ENCODE results near the gene NCSTN. TPM values are rescaled to one million over a fixed set of nuclear protein-coding genes. Genes with fewer than 3 reads are reported as not detected.
"Not testable (repeated sequence)": the region's sequence is repeated elsewhere in the genome, so short reads cannot be mapped to it uniquely, and the experiment has no call there.

Gene NCSTN
- total and polyA plus RNA-seq, 2 of the 13 experiments (the other 11 are each of a cell fraction or from before 2014, with no cell fraction given), result 44.2 to 247 TPM

- H3K4me1 ChIP-seq (ENCODE audit: insufficient read depth, low read length); H2AFZ ChIP-seq (ENCODE audit: low read length); H3K4me3 ChIP-seq (replicated peaks in 1 of 3; ENCODE audit: insufficient read depth in 1 of 3, low read depth in 2 of 3, low read length in 3 of 3); ATAC-seq; H3K36me3 ChIP-seq (replicated peaks in 1 of 2; ENCODE audit: control insufficient read depth in 1 of 2, insufficient read depth in 2 of 2, low read length in 2 of 2); BruUV-seq (replicated peaks); H3K27ac ChIP-seq (ENCODE audit: extremely low read length, insufficient read depth, low read length); CTCF ChIA-PET (ENCODE audit: low intra/inter-chr PET ratio, low total read pairs); in situ Hi-C loops (cut with HindIII; ENCODE audit: extremely low pct_ligation_motif_present, low pct_unique_long_range_greater_than_20kb); H3K9ac ChIP-seq (ENCODE audit: insufficient read depth, low read depth, low read length); H3K9me3 ChIP-seq (ENCODE audit: low read length); intact Hi-C loops (cut with micrococcal nuclease; ENCODE audit: unreplicated experiment); H3K4me2 ChIP-seq (ENCODE audit: low read depth, low read length); DNase-seq (ENCODE audit: low spot score); H3K79me2 ChIP-seq (ENCODE audit: insufficient read depth, low read length); POLR2A ChIA-PET; H3K27me3 ChIP-seq (ENCODE audit: control insufficient read depth in 1 of 2, insufficient read depth in 2 of 2, low read length in 2 of 2); FAIRE-seq; H4K20me1 ChIP-seq (ENCODE audit: insufficient read depth, low read length): not testable (repeated sequence)
- 38% methylated on average over 2 of the region's 2 CpGs for WGBS (ENCODE audit: low lambda C conversion rate)
These were observed 41.6 kb downstream of the NCSTN start for GRCh38 chr1:160384812-160385211.

GRCh38 chr1:160388406-160388805 lies 45.2 kb downstream of the NCSTN start:
- CTCF ChIA-PET (ENCODE audit: low intra/inter-chr PET ratio, low total read pairs); BruUV-seq (replicated peaks): not testable (repeated sequence)

GRCh38 chr1:160394673-160395072 lies 51.5 kb downstream of the NCSTN start:
- FAIRE-seq, result no peak
- H2AFZ ChIP-seq (ENCODE audit: low read length), result no peak overlapping the region
- peaks cover 0 to 19% of the 10 kb centered on the region in 2 experiments; a peak in 3 of 5 replicates for H3K27me3 ChIP-seq (ENCODE audit: control insufficient read depth in 1 of 2, insufficient read depth in 2 of 2, low read length in 2 of 2)
- H3K9me3 ChIP-seq (ENCODE audit: low read length), result no peaks in the 10 kb centered on the region
- BruUV-seq (replicated peaks), result no TSS peak
- ChIA-PET POLR2A (no interaction called here), CTCF (ENCODE audit: low intra/inter-chr PET ratio, low total read pairs) (no interaction called here)
- in situ Hi-C loops (cut with HindIII; ENCODE audit: extremely low pct_ligation_motif_present, low pct_unique_long_range_greater_than_20kb), result no loop called here
- H3K4me2 ChIP-seq (ENCODE audit: low read depth, low read length), result no peak overlapping the region
- H3K36me3 ChIP-seq (replicated peaks in 1 of 2; ENCODE audit: control insufficient read depth in 1 of 2, insufficient read depth in 2 of 2, low read length in 2 of 2), result no peaks in the 10 kb centered on the region
- intact Hi-C loops (cut with micrococcal nuclease; ENCODE audit: unreplicated experiment), result no loop called here
- no peaks in the 10 kb centered on the region for H4K20me1 ChIP-seq (ENCODE audit: insufficient read depth, low read length)
- no peak overlapping the region for H3K27ac ChIP-seq (ENCODE audit: extremely low read length, insufficient read depth, low read length)
- no peak for ATAC-seq
- no peaks in the 10 kb centered on the region for H3K79me2 ChIP-seq (ENCODE audit: insufficient read depth, low read length)
- TF ChIP-seq MED1 (CRISPR knock-in tag; IDR thresholded peaks at IDR 0.05) (no peak), SIN3B (IDR thresholded peaks at IDR 0.05; ENCODE audit: low read length) (no peak), ZNF776 (CRISPR knock-in tag; IDR thresholded peaks at IDR 0.05) (no peak), U2AF1 (optimal IDR thresholded peaks at IDR 0.05; ENCODE audit: low read depth, low read length) (no peak), ZNF256 (CRISPR knock-in tag; conservative IDR thresholded peaks at IDR 0.05) (no peak)
- no peak overlapping the region for H3K9ac ChIP-seq (ENCODE audit: insufficient read depth, low read depth, low read length)
- WGBS (ENCODE audit: low lambda C conversion rate), result 22% methylated on average over 8 of the region's 8 CpGs
- H3K4me3 ChIP-seq (replicated peaks in 1 of 3; ENCODE audit: insufficient read depth in 1 of 3, low read depth in 2 of 3, low read length in 3 of 3), result no peak overlapping the region
- DNase-seq (ENCODE audit: low spot score), result no peak
- H3K4me1 ChIP-seq (ENCODE audit: insufficient read depth, low read length), result no peaks in the 10 kb centered on the region

More at GRCh38 chr1:160388406-160388805, 45.2 kb downstream of the NCSTN start:
- H3K4me1 ChIP-seq (ENCODE audit: insufficient read depth, low read length); H4K20me1 ChIP-seq (ENCODE audit: insufficient read depth, low read length); H3K4me3 ChIP-seq (replicated peaks in 1 of 3; ENCODE audit: insufficient read depth in 1 of 3, low read depth in 2 of 3, low read length in 3 of 3); H3K4me2 ChIP-seq (ENCODE audit: low read depth, low read length); H3K36me3 ChIP-seq (replicated peaks in 1 of 2; ENCODE audit: control insufficient read depth in 1 of 2, insufficient read depth in 2 of 2, low read length in 2 of 2); H3K79me2 ChIP-seq (ENCODE audit: insufficient read depth, low read length); H2AFZ ChIP-seq (ENCODE audit: low read length); H3K9ac ChIP-seq (ENCODE audit: insufficient read depth, low read depth, low read length); FAIRE-seq; intact Hi-C loops (cut with micrococcal nuclease; ENCODE audit: unreplicated experiment); POLR2A ChIA-PET; in situ Hi-C loops (cut with HindIII; ENCODE audit: extremely low pct_ligation_motif_present, low pct_unique_long_range_greater_than_20kb); H3K27ac ChIP-seq (ENCODE audit: extremely low read length, insufficient read depth, low read length); H3K9me3 ChIP-seq (ENCODE audit: low read length); ATAC-seq; H3K27me3 ChIP-seq (ENCODE audit: control insufficient read depth in 1 of 2, insufficient read depth in 2 of 2, low read length in 2 of 2); DNase-seq (ENCODE audit: low spot score): not testable (repeated sequence)
- 1% methylated on average over 4 of the region's 4 CpGs for WGBS (ENCODE audit: low lambda C conversion rate)

All from HepG2 (cell line).